Breast epithelium (tissue), 4 donors: ENCODE measurements around the gene UST. TPM values are rescaled to one million over a fixed set of nuclear protein-coding genes. Genes with fewer than 3 reads are reported as not detected.

Experiments used
- DNase-seq, 2 donors: peaks; one replicate each; pipeline ENCODE4 v3.0.0-alpha.2; 2019; ENCODE audit warnings: low spot score in 2 of 2
- H3K27ac ChIP-seq, 2 donors: fragments of 200-600 bp; sonication (generic) in 1 of 2; one replicate each; pipeline ENCODE4 v1.5.1; 2016 to 2019; ENCODE audit warnings: mild to moderate bottlenecking in 1 of 2
- H3K27me3 ChIP-seq, 2 donors: fragments of 200-600 bp; sonication (generic) in 1 of 2; one replicate each; pipeline versions ENCODE4 v1.5.1 to v1.6.0; 2017 to 2019; ENCODE audit warnings: control low read depth in 1 of 2, mild to moderate bottlenecking in 1 of 2
- H3K36me3 ChIP-seq: fragments of 200-600 bp; one replicate; pipeline ENCODE4 v1.5.1; 2019
- H3K4me1 ChIP-seq, 2 donors: fragments of 200-600 bp; sonication (generic); one replicate each; pipeline ENCODE4 v1.5.1; 2016 to 2019; ENCODE audit warnings: control low read depth in 1 of 2
- H3K4me3 ChIP-seq, 3 donors: fragments of 200-600 bp; sonication (generic); 1 replicate in 2 of 3; 2 replicates in 1 of 3; pipeline ENCODE4 v1.5.1; 2016 to 2019; ENCODE audit warnings: mild to moderate bottlenecking in 3 of 3, moderate library complexity in 2 of 3
- H3K9me3 ChIP-seq, 2 donors: fragments of 200-600 bp; sonication (generic) in 1 of 2; one replicate each; pipeline ENCODE4 v1.5.1; 2016 to 2019; ENCODE audit warnings: control low read depth in 1 of 2
- POLR2A ChIP-seq: fragments of 450-650 bp; IDR thresholded peaks from one replicate; pipeline ENCODE4 v1.6.1; 2016; ENCODE audit warnings: antibody characterized with exemption, mild to moderate bottlenecking, moderate library complexity
- POLR2AphosphoS5 ChIP-seq, 3 donors: sonication (generic); formaldehyde crosslinking; IDR thresholded peaks; one replicate each; pipeline ENCODE4 v1.6.1; 2017; ENCODE audit warnings: antibody characterized with exemption in 3 of 3
- intact Hi-C: fragments of 100-400 bp; cut with DNase I; formaldehyde crosslinking; loops from one replicate; pipeline ENCODE4 v1.15.1; 2023; ENCODE audit warnings: low total_unique reads
- total RNA-seq, 3 donors: library from RNA; depleted of rRNA; stranded (reverse); fragments of >200 nt; gene quantifications; one replicate each; pipeline ENCODE4 v1.1.0, GENCODE V29; 2016
- TF ChIP-seq, protein P1 (sequence below), 3 donors: fragments of 450-650 bp; IDR thresholded peaks; one replicate each; pipeline ENCODE4 v1.5.1; 2016 to 2017; ENCODE audit warnings: antibody characterized with exemption in 3 of 3, mild to moderate bottlenecking in 3 of 3, moderate library complexity in 3 of 3

Gene UST
- total RNA-seq, 3 donors from 2014 or later, result 10.5 to 28.8 (median 13.2) TPM

GRCh38 chr6:149031201-149031858 lies 284.5 kb downstream of the UST start:
- DNase-seq, result no peak
- no peaks in the 10 kb centered on the region for H3K9me3 ChIP-seq
- intact Hi-C loops, result no loop called here
- peaks cover 0 to 4% of the 10 kb centered on the region in 2 donors for H3K4me1 ChIP-seq
- H3K27ac ChIP-seq, result peak overlapping the region; percentile 74 to 83
- H3K27me3 ChIP-seq, result no peaks in the 10 kb centered on the region
- no peaks in the 10 kb centered on the region for H3K36me3 ChIP-seq
- H3K4me3 ChIP-seq, result no peak overlapping the region
- TF ChIP-seq POLR2AphosphoS5 (IDR thresholded peaks at IDR 0.05), result no peak
- TF ChIP-seq, protein P1, sequence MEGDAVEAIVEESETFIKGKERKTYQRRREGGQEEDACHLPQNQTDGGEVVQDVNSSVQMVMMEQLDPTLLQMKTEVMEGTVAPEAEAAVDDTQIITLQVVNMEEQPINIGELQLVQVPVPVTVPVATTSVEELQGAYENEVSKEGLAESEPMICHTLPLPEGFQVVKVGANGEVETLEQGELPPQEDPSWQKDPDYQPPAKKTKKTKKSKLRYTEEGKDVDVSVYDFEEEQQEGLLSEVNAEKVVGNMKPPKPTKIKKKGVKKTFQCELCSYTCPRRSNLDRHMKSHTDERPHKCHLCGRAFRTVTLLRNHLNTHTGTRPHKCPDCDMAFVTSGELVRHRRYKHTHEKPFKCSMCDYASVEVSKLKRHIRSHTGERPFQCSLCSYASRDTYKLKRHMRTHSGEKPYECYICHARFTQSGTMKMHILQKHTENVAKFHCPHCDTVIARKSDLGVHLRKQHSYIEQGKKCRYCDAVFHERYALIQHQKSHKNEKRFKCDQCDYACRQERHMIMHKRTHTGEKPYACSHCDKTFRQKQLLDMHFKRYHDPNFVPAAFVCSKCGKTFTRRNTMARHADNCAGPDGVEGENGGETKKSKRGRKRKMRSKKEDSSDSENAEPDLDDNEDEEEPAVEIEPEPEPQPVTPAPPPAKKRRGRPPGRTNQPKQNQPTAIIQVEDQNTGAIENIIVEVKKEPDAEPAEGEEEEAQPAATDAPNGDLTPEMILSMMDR (IDR thresholded peaks at IDR 0.05), result no peak

DNA sequence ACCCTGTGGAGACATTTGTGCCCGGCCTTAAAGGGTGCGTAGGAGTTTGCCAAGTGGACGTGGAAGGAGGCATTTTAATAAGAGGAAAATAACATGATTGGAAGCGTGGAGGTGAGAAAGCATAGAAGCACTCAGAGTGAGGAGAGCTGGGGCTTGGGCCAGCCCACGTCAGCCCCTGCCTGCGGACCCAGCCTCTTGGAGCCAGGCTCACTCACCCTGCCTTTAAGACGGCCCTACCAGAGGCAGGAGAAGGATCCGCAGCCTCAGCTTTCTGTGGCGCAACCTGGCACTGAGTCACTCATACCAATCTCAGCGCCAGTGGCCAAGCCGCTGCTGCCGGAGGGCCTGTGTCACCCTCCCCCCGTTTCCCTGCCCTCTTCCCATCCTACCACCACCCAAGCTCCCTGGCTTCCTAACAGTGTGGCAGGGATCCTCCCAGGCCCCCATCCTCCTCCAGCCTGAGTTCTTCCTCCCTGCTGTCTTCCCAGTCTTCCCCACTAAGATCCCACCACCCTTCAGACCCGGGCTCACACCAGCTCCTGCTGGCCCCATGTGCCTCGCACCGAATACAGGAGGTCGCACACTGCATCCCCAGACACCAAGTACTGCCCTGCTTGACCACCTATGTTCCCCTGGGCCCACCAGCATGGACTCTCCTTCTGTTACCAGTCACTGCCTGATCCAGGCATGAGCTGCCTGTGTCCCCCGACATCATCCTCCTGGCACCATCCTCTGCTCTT lies 285.2 kb downstream of the UST start:
- H3K27me3 ChIP-seq, result no peaks in the 10 kb centered on the region
- peak overlapping the region; percentile 74 to 83 for H3K27ac ChIP-seq
- peaks cover 0 to 4% of the 10 kb centered on the region in 2 donors for H3K4me1 ChIP-seq
- intact Hi-C loops, result no loop called here
- H3K9me3 ChIP-seq, result no peaks in the 10 kb centered on the region
- H3K4me3 ChIP-seq, result no peak overlapping the region
- peak; percentile 61 to 69 for DNase-seq
- no peaks in the 10 kb centered on the region for H3K36me3 ChIP-seq
- TF ChIP-seq, protein P1 (IDR thresholded peaks at IDR 0.05), result peak in 1 of 3 donors; percentile 9
- TF ChIP-seq POLR2A (no peak), POLR2AphosphoS5 (IDR thresholded peaks at IDR 0.05) (peak in 2 of 3 donors; percentile 33 to 46)

DNA sequence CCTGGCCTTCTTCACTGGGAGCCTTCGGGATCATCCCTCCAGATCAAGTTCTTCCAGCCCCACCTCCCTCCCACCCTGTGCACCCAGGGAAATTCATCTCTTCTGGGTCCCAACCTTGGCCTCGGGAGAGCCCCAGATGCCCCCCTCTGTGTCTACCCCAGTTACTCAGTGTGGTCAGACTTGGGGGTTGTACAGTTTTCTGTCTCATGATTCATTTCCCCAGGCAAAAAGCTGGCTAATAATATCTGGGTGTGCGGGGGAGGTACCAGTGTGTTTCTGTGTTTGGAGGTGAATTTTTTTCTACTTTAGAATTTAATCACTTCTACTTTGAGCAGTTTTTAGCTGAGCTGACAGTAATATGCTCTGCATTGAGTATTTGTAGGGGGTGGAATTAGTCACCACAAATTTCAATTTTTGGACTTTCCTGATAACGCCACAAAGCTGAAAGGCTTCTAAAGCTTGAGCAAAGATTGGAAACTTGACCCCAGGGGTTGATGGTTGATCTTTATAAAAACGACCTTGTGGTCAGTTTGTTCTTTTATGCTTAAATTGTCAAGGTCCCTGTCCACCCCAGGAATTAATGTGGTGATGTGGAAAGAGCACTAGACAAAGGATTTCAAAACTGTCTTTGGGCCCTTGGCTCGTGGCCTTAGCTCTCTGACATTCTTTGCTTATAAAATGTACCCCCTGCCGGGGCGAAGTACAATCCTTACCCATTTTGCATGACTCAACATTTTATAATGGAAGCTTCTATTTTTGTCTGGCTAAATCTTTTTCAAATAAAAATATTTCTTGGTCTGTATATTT lies 286.0 kb downstream of the UST start:
- H3K36me3 ChIP-seq, result no peaks in the 10 kb centered on the region
- intact Hi-C loops, result no loop called here
- no peak overlapping the region for H3K4me3 ChIP-seq
- no peaks in the 10 kb centered on the region for H3K9me3 ChIP-seq
- TF ChIP-seq POLR2A, result no peak
- no peak for TF ChIP-seq POLR2AphosphoS5 (IDR thresholded peaks at IDR 0.05)
- TF ChIP-seq, protein P1 (IDR thresholded peaks at IDR 0.05), result no peak
- peaks cover 0 to 4% of the 10 kb centered on the region in 2 donors for H3K4me1 ChIP-seq
- peak overlapping the region; percentile 74 to 83 for H3K27ac ChIP-seq
- DNase-seq, result no peak
- H3K27me3 ChIP-seq, result no peaks in the 10 kb centered on the region

GRCh38 chr6:149033454-149033853 lies 286.6 kb downstream of the UST start:
- no peak for TF ChIP-seq POLR2AphosphoS5 (IDR thresholded peaks at IDR 0.05)
- TF ChIP-seq, protein P1 (IDR thresholded peaks at IDR 0.05), result no peak
- no peak for TF ChIP-seq POLR2A
- intact Hi-C loops, result no loop called here
- Histone ChIP-seq H3K9me3 (no peaks in the 10 kb centered on the region), H3K4me3 (no peak overlapping the region), H3K27me3 (no peaks in the 10 kb centered on the region), H3K36me3 (no peaks in the 10 kb centered on the region), H3K27ac (no peak overlapping the region), H3K4me1 (peaks cover 0 to 4% of the 10 kb centered on the region in 2 donors)
- no peak for DNase-seq
